Upper lobe of left lung (tissue), 4 donors: ENCODE results near the gene SPTB.

Source experiments
- CTCF ChIP-seq, 6 experiments: fragments of 450-650 bp in 4 of 6; fragments of 200-600 bp in 2 of 6; sonication (generic) in 2 of 6; IDR thresholded peaks; one replicate each; pipeline ENCODE4 v1.5.1; 2016 to 2019; ENCODE audit warnings: antibody characterized with exemption in 6 of 6
- EP300 ChIP-seq, 4 donors: sonication (generic); formaldehyde crosslinking; IDR thresholded peaks; one replicate each; pipeline ENCODE4 v1.5.1; 2017; ENCODE audit warnings: antibody characterized with exemption in 4 of 4, control low read depth in 2 of 4
- POLR2A ChIP-seq, 4 donors: fragments of 450-650 bp; IDR thresholded peaks; one replicate each; pipeline ENCODE4 v1.5.1; 2016 to 2017; ENCODE audit warnings: antibody characterized with exemption in 4 of 4, mild to moderate bottlenecking in 2 of 4
- POLR2AphosphoS5 ChIP-seq, 2 donors: sonication (generic); formaldehyde crosslinking; IDR thresholded peaks; one replicate each; pipeline ENCODE4 v1.5.1; 2017; ENCODE audit warnings: antibody characterized with exemption in 2 of 2

GRCh38 chr14:64857979-64858744 lies 21.5 kb downstream of the SPTB start:
- TF ChIP-seq CTCF (IDR thresholded peaks at IDR 0.05) (no peak), POLR2A (IDR thresholded peaks at IDR 0.05) (no peak), POLR2AphosphoS5 (IDR thresholded peaks at IDR 0.05) (no peak), EP300 (IDR thresholded peaks at IDR 0.05) (no peak)
